Ureter (tissue), 1 donor: ENCODE results near the gene SLC25A11. TPM values are rescaled to one million over a fixed set of nuclear protein-coding genes. Genes with fewer than 3 reads are reported as not detected.
"Not testable (repeated sequence)": the region's sequence is repeated elsewhere in the genome, so short reads cannot be mapped to it uniquely, and the experiment has no call there.

Source experiments
- DNase-seq: peaks from one replicate; pipeline ENCODE4 v3.0.0-alpha.2; 2020; ENCODE audit warnings: low spot score
- total RNA-seq: library from RNA; stranded (reverse); gene quantifications from one replicate; pipeline ENCODE4 v1.2.4, GENCODE V29; 2023
- donor health status: DM: yes; HTN: yes; CAD: no.

The SLC25A11 gene
- total RNA-seq, 1 donor from 2014 or later: 62.0 TPM

DNA sequence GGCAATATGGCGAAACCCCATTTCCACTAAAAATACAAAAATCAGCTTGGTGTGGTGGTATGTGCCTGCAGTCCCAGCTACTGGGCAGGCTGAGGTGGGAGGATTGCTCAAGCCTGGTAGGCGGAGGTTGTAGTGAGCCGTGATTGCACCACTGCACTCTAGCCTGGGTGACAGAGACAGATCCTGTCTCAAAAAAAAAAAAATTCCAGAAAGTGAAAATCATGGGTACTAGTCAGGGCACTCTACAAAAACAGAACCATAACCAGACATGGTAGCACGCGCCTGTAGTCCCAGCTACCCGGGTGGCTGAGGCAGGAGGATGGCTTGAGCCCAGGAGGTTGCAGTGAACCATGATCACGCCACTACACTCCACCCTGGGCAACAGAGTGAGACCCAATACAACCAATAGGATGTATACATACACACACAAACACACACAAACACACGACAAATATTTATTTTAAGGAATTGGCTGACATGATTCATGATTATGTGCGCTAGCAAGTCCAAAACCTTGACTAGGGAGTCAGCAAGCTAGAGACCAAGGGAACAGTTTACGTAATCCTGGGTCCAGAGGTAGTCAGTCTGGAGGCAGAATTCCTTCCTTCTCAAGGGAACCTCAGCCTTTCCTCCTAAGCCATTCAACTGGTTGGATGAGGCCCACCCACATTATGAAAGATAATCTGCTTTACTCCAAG, 19.3 kb downstream of the SLC25A11 start:
- no peak for DNase-seq

DNA sequence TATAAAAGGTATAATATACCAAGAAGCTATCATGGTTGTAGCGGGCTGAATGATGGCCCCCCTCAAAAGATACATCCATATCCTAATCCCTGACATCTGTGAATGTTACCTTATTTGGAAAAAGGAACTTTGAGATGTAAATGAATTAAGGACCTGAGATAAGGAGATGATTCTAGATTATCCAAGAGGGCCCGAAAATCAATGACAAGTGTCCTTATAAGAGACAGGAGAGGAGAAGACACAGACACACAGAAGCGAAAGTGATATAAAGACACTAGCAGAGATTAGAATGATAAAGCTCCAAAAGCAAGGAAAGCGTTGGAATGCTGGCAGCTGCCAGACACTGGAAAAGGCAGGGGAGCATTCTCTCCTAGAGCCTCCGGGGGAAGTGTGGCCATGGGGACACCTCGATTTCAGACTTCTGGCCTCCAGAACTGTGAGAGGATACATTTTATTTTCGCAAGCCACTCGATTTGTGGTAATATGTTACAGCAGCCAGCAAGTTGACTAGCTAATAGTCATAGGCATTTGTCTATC, 20.3 kb downstream of the SLC25A11 start:
- no peak for DNase-seq

DNA sequence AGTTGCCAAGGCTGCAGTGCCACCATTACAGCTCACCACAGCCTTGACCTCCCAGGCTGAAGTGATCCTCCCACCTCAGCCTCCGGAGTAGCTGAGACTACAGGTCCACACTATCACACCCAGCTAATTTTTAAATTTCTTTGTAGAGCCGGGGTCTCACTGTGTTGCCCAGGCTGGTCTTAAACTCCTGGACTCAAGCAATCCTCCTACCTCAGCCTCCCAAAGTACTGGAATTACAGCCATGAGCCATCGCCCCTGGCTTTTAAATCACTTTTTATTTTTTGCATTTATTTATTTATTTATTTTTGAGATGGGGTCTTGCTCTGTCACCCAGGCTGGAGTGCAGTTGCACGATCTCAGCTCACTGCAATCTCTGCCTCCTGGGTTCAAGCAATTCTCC, 25.3 kb downstream of the SLC25A11 start:
- not testable (repeated sequence) for DNase-seq

DNA sequence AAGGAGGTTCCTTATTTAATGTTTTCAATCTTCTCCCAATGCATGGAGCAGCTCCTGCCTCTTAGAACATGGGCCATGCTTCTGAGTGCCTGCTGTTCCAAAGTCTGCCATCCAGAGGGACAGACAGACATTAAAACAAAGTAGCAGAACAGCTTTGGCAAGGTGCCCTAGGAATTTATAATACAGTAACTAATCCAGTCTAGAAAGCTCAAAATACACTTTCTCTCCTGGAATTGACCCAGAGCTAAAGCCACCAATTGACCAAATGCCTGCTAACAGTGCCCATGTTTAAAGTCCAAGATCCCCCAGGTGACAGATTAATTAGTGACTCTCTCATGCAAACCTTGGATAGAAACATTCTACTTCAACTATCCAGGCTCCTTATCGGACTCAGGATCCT, 25.9 kb downstream of the SLC25A11 start:
- no peak for DNase-seq

DNA sequence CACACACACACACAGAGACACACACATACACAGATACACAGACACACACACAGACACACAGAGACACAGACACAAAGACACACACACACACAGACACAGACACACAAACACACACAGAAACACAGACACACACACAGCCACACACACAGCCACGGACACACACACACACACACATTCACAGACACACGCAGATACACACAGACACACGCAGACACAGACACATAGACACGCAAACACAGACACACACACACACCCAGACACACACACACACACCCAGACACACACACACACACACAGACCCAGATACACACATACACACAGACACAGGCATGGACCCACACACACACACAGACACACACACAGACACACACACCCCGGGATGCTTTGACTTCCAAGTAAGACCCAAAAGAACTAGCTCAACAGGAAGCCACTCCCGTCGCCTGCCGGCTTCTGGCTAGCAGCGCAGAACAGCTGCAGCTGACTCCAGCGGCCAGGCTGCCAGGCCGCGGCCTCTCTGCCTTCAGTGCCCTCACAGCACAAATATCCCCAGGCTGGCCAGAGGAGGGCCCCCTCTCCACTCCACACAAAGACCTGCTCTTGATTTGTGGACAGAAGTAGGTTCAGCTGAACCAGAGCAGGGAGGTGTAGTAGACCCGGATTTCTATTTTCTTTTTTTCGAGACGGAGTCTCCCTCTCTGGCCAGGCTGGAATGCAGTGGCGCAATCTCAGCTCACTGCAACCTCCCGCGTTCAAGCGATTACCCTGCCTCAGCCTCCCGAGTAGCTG, 30.9 kb downstream of the SLC25A11 start:
- peak; percentile 91 for DNase-seq

DNA sequence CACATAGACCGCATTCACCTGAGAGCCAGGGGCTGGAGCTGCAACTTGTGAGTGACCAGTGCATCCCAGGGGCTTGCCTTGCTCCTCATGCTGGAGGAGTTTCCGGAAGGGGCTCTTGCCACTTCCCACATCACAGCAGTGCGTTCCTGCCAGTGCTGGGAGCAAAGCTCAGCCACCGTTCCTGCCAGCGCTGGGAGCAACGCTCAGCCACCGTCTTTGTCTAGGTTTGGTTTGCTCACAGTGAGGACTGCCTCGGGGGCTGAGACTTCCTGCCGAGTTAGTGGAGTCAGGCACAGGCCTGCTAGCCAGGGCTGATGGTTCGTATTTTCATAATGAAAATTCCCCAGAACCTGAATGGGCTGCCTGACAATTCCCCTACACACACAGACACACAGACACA, 31.5 kb downstream of the SLC25A11 start:
- no peak for DNase-seq

DNA sequence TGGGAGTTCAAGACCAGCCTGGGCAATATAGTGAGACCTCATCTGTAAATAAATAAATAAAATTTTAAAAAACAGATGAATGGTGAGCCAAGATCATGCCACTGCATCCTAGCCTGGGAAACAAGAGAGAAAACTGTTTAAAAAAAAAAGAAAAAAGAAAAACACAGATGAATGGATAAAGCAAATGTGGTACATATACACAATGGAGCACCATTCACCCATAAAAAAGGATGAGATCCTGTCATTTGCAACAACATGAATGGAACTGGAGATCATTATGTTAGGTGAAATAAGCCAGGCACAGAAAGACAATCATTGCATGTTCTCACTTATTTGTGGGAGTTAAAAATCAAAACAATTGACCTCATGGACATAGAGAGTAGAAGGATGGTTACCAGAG, 33.2 kb downstream of the SLC25A11 start:
- not testable (repeated sequence) for DNase-seq

DNA sequence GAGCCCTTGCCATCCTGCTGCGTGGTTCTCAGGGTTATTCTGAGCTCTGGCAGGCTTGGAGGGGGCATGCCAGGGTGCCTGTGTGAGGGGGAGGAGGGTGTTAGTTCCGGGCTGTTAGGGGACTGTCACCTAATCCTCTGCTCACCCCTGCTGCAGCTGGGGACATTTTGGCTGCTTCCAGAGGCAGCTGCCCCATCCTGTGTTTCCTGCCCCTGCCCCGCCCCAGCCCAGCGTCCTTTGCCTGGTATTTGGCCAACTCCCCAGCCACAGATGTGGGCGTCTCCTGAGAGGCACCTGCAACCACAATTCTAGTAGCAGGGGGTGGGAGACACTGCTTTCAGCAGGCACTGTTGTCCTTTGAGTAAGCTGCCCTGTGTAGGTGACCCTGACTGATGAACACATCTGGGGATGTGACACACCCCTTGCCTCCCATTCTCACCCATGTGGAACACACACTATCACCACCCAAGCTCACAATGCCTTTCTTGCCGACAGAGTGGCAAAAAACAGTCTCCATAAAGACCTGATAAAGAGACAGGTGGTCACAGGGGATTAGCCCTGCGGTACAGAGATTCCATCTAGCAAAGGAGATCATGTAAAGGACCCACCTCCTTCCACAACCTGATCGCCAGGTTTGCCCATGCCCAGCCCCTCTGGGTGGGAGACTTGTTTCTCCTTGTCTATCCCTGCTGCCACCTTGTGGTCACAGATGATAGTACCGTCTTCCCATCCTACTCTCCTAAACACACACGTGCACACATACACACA, 36.6 kb downstream of the SLC25A11 start, which contains the start of gene CHRNE:
CHRNE (minus strand) TSS at position 48 of the 768 bp plus-strand sequence; CDS start at position 13, 35 bp downstream.
- DNase-seq: peak; percentile 85

DNA sequence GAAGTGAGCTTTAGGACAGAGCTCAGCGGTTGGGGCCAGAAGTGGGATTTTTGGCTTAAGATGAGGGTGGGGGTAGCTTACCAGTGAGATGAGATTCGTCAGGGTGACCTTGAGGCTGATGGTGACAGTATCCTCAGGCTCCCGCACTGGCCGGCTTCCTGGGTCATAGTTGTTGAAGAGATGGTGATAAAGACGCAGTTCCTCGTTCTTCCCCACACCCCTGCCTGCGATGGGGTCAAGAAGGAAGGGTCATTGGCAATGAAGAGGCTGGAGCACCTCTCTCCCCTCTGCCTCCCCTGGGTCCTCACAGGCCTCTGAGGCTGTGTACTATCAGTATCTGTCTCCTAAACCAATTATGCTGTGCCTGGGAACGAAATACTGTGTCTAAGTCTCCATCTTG, 37.3 kb downstream of the SLC25A11 start:
- no peak for DNase-seq

DNA sequence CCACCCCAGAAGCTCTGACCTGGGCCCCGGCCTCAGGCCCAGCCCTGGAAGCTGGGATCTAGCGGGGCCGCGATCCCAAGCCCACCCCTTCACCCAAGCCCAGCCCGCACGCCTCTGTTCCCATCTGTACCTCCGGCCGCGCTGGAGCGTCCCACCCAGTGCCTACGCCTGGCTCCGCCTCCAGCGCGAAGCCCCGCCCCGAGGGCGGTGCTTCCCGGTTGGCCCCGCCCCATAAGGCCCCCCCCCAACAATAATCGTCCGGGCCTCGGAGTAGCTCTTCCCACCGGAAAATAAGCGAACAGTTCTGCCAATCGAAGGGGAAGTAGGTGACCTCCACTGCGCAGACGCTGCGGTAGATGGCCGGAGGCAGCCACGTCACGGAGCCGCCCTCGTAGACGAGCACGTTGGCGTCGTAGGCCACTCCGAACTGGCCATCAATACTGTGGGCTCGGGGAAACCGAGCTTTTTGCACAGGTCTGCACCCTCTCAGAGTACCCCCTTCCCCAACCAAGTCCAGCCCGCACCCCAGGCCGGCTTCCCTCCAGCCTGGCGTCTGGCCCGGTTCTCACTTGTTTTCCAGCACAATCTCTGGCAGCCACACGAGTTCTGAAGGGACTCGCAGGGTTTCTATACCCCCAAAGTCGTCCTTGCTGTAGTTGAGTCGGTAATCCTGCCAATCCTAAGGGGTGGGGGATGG, 38.0 kb downstream of the SLC25A11 start:
- DNase-seq: no peak

DNA sequence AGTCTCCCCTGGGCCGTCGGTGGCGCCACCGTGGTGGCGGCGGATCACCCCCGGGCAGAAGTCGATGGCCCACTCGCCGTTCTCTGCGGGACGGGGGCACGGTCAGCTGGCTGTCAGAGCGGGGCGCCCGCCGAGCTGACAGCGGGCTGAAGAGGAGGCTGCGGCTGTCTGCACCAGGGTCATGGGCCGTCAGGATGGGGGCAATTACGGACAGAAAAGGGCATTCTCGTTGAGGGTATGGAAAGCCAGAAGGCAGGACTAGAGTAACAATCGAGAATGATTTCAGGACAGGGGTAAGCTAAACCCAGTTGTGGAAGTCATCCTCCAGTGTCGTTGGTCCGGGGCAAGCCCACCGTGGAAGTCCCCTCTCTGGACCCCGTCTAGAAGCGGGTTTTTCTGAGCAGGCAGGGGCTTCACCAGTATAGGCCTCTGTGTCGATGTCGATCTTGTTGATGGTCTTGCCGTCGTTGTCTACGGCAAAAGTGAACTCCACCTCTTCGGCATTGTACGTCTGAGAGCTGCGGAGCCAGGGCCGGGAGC, 38.7 kb downstream of the SLC25A11 start:
- no peak for DNase-seq

DNA sequence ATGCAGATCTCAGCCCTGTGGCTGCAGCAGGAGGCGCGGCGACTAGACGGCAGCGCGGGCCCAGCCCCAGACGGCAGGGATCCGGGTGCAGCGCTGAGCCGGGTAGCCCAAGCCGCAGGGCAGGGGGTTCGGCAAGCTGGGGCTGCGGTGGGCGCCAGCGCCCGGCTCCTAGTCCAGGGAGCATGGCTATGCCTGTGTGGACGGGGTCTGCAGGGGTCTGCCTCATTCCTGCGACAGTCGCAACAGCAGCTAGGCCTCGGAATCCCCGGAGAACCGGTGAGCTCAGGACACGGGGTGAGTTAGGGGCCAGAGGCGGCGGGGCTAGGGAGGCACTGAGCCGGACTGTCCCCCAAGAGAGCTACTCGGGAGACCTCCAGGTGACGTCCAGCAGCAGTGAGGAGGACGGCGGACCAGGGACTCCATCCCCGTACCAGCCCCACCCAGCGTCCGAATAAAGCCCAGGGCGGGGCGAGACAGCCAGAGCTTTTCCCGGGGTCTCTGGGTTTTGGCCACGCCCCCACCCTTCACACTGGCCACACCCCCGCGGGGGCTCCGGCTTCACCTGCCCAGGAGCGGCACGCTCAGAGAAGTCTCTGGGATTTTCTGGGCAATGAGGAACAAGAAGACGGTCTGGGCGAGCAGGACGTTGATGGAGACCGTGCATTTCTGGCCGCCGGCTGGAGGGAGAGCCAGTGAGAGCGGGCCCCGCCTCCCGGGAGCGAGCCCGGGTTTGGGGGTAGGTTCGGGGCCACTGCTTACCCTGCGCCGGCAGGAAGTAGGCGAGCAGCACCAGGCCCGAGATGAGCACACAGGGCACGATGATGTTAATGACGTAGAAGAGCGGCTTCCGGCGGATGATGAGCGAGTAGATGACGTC, 39.4 kb downstream of the SLC25A11 start:
- DNase-seq: no peak

DNA sequence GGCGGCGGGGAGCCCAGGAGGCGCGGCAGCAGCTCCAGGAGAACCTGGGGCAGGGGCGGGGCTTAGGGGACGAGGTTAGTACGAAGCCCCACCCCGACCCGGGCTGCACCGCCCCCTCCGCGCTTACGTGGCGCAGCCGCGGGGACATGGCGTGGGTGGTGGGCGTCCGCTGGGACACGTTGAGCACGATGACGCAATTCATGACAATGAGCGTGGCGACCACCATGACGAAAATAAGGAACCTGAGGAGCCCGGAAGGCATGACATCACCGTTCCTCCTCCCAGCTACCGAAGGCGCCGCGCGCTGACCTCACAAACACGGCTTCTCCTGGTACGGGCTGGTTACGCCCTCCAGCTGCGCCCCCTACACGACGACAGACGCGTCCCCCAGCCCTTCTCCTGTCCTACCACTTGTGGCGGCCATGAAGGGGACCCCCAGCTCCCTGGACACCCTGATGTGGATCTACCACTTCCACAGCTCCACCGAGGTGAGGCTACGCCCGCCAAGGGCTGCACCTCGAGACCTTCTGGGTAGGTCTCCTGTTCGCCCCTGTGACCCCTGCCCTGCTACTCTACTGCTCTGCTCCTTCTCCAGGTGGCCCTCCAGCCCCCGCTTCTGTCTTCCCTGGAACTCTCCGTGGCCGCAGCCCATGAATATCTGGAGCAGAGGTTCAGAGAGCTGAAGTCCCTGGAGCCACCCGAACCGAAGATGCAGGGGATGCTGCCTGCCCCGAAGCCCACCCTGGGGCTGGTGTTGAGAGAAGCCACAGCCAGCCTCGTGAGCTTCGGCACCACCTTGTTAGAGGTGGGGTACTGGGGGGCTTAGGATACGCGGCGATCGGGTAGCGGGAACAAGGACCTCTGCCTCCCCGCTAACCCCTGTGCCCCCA, 40.3 kb downstream of the SLC25A11 start, which contains the start of gene C17orf107:
C17orf107 (plus strand) TSS at position 196 of the 890 bp plus-strand sequence; CDS start at position 423, 227 bp downstream.
- DNase-seq: no peak

DNA sequence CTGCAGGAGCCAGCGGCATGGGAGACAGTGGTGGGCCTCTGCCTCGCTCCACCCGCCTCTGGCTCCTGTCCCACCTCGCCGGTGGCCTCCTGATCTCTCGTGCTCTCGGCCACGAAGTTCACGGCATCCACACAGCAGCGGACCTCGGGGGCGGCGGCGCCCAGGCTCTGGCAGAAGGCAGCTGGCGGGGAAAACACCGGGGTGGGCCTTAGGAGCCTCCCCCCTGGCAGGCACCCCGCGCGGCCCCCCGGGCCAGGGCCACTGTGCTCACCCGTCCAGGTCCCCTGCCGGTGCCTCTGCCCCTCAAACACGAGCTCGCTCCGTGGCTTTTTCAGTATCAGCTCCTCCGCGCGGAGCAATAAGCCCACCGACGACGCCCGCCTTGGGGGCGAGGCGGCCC, 40.9 kb downstream of the SLC25A11 start:
- DNase-seq: no peak

DNA sequence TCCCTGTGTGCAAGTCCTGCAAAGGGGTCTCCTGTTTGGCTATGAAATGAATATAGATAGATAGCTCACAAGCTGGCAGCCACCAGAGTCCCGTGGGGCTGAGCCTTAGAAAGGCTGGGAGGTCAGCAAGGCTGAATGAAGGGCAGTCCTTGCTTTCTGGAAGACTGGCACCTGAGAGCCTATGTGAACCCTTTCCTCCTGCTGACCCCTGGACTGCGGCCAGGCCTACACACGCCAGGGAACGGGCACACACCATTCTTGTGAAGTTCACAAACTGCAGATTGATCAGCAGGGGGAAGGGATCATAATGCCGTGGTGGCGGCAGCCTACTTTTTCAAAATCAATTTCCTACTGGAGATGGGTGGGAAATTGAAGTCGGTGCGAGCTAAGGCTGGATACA, 41.5 kb downstream of the SLC25A11 start:
- no peak for DNase-seq

DNA sequence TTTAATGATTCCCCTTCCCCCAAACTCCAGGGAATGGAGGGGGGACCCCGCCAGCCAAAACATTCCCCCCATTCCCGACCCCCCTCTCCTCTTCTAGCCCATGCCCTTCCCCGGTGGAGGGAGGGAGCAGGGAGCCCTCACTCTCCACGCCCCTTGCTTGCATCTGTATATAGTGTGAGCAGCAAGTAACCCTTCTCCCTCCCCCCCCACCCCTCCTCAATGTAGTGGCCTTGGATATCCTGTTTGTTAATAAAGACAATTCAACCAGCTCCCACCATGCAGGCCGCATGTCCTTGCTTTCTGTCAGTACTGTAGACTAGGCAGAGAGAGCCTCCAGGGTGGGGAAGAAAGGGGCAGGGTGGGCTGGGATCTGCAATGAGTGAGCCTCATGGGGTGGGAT, 42.1 kb downstream of the SLC25A11 start:
- DNase-seq: no peak

DNA sequence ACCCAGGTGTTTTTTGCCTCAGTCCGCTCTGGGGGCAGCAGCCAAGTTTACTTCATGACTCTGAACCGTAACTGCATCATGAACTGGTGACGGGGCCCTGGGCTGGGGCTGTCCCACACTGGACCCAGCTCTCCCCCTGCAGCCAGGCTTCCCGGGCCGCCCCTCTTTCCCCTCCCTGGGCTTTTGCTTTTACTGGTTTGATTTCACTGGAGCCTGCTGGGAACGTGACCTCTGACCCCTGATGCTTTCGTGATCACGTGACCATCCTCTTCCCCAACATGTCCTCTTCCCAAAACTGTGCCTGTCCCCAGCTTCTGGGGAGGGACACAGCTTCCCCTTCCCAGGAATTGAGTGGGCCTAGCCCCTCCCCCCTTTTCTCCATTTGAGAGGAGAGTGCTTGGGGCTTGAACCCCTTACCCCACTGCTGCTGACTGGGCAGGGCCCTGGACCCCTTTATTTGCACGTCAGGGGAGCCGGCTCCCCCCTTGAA, 42.6 kb downstream of the SLC25A11 start:
- DNase-seq: no peak

DNA sequence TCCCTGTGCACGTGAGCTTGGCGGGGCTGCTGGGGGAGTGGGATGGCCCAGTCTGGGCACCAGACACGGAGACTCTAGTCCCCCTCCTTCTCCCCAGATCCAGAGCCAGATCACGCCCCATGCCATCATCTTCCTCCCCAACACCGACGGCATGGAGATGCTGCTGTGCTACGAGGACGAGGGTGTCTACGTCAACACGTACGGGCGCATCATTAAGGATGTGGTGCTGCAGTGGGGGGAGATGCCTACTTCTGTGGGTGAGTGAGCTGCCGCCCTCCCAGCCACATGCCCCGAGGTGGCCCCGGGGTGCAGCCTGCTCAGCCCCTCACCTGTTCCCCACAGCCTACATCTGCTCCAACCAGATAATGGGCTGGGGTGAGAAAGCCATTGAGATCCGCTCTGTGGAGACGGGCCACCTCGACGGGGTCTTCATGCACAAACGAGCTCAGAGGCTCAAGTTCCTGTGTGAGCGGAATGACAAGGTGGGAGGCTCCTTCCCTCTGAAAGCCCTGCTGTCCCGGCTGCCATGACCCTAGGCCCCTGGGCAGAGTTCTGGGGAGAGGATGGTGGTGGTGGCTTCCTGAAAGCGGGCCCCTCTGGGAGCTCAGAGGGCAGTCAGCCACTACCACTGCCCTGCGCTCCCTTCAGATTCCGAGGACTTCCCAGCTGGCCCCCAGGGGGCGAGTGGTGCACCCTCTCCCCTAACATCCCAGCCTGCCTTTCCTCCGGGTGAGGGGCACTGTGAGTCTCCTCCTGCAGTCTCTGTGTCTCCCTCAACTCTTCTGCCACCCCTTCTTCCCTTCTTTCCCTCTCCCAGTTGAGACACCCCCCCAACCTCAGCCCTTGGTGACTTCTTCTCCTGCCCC, 43.3 kb downstream of the SLC25A11 start:
- DNase-seq: no peak
